IMR-90 (cell line): ENCODE data around the gene BPGM. TPM values are rescaled to one million over a fixed set of nuclear protein-coding genes. Genes with fewer than 3 reads are reported as not detected.

Experiments used
- ATAC-seq: fragments of 200-7000 bp; cut with Tn5 transposase; 2 replicates; pipeline ENCODE4 v1.9.1; 2020; ENCODE audit warnings: low read depth, mild to moderate bottlenecking, moderate library complexity
- BruUV-seq: library from RNA; stranded (reverse); fragments of 400-500 nt; replicated peaks from 2 replicates; lab custom pipeline; 2021; lab: Mats Ljungman, UMichigan
- CTCF ChIA-PET: fragments of 300-600 bp; formaldehyde crosslinking; extraction: SDS; loops from one replicate; lab custom pipeline; 2021; ENCODE audit warnings: antibody characterized with exemption; lab: Yijun Ruan, JAX
- POLR2A ChIA-PET: fragments of 300-600 bp; sonication (Branson Sonifier 250); formaldehyde crosslinking; loops from one replicate; lab custom pipeline; 2022; ENCODE audit warnings: antibody characterized with exemption; ENCODE audit not compliant: unreplicated experiment; lab: Charles Lee
- DNase-seq: peaks from one replicate; pipeline ENCODE4 v3.0.0; 2013
- H2AFZ ChIP-seq: replicated peaks from 2 replicates; pipeline ENCODE3; 2013; ENCODE audit warnings: low read length, mild to moderate bottlenecking; ENCODE audit not compliant: poor library complexity
- H2AK5ac ChIP-seq: 2 replicates; pipeline ENCODE4 v1.6.1; 2013; ENCODE audit warnings: low read depth, low read length, inconsistent platforms
- H2AK9ac ChIP-seq: replicated peaks from 2 replicates; pipeline ENCODE3; 2013; ENCODE audit warnings: mild to moderate bottlenecking, low read depth, low read length, moderate library complexity; ENCODE audit not compliant: poor library complexity
- H2BK120ac ChIP-seq: 2 replicates; pipeline ENCODE4 v1.6.1; 2013; ENCODE audit warnings: low read depth, low read length, inconsistent platforms
- H2BK15ac ChIP-seq: 3 replicates; pipeline ENCODE4 v1.6.1; 2013; ENCODE audit warnings: low read depth, low read length, inconsistent platforms
- H2BK20ac ChIP-seq: 2 replicates; pipeline ENCODE4 v1.6.1; 2013; ENCODE audit warnings: low read depth, mild to moderate bottlenecking, inconsistent platforms, low read length, moderate library complexity
- H2BK5ac ChIP-seq: 2 replicates; pipeline ENCODE4 v1.6.1; 2013; ENCODE audit warnings: mild to moderate bottlenecking, low read depth, low read length, inconsistent platforms; ENCODE audit not compliant: poor library complexity, severe bottlenecking
- H3K14ac ChIP-seq: replicated peaks from 2 replicates; pipeline ENCODE4 v1.6.1; 2013; ENCODE audit warnings: low read depth, low read length, inconsistent platforms
- H3K18ac ChIP-seq: 2 replicates; pipeline ENCODE4 v1.6.1; 2013; ENCODE audit warnings: low read depth, low read length, control low read depth
- H3K23ac ChIP-seq: 2 replicates; pipeline ENCODE4 v1.6.1; 2013; ENCODE audit warnings: low read depth, low read length, inconsistent platforms
- H3K27ac ChIP-seq: 2 replicates; pipeline ENCODE4 v1.5.1; 2013; ENCODE audit warnings: mild to moderate bottlenecking, control low read depth, low read length; ENCODE audit not compliant: insufficient read depth
- H3K27me3 ChIP-seq: 2 replicates; pipeline ENCODE4 v1.6.1; 2013; ENCODE audit warnings: low read length; ENCODE audit not compliant: control insufficient read depth, insufficient read depth
- H3K36me3 ChIP-seq: 2 replicates; pipeline ENCODE4 v1.6.1; 2013; ENCODE audit warnings: low read length, mixed read lengths; ENCODE audit not compliant: control insufficient read depth, insufficient read depth
- H3K4ac ChIP-seq: 2 replicates; pipeline ENCODE4 v1.6.1; 2013; ENCODE audit warnings: low read depth, low read length, inconsistent platforms
- H3K4me1 ChIP-seq: 2 replicates; pipeline ENCODE4 v1.6.1; 2013; ENCODE audit warnings: low read length, mixed read lengths; ENCODE audit not compliant: control insufficient read depth, insufficient read depth
- H3K4me2 ChIP-seq: 2 replicates; pipeline ENCODE4 v1.6.1; 2013; ENCODE audit warnings: low read depth, mild to moderate bottlenecking, control low read depth, low read length, moderate library complexity
- H3K4me3 ChIP-seq: 2 replicates; pipeline ENCODE4 v1.5.1; 2013; ENCODE audit warnings: low read depth, mild to moderate bottlenecking, control low read depth, low read length, moderate library complexity; ENCODE audit not compliant: insufficient read depth
- H3K56ac ChIP-seq: 2 replicates; pipeline ENCODE4 v1.6.1; 2013; ENCODE audit warnings: low read length, inconsistent platforms; ENCODE audit not compliant: insufficient read depth; ENCODE audit errors: extremely low read depth
- H3K79me1 ChIP-seq, 2 experiments: 2 replicates each; pipeline ENCODE4 v1.6.1; 2013; ENCODE audit warnings: low read length in 2 of 2, inconsistent platforms in 1 of 2, low read depth in 1 of 2
- H3K9ac ChIP-seq: 2 replicates; pipeline ENCODE4 v1.6.1; 2013; ENCODE audit warnings: low read depth, low read length, control low read depth
- H3K9me1 ChIP-seq: 2 replicates; pipeline ENCODE4 v1.6.1; 2013; ENCODE audit warnings: low read length, inconsistent platforms; ENCODE audit not compliant: insufficient read depth
- H3K9me3 ChIP-seq: 2 replicates; pipeline ENCODE4 v1.6.1; 2013; ENCODE audit warnings: low read length; ENCODE audit not compliant: control insufficient read depth, insufficient read depth
- H4K20me1 ChIP-seq: 2 replicates; pipeline ENCODE4 v1.6.1; 2013; ENCODE audit warnings: low read length, inconsistent platforms; ENCODE audit not compliant: insufficient read depth
- H4K5ac ChIP-seq: 2 replicates; pipeline ENCODE4 v1.6.1; 2013; ENCODE audit warnings: mild to moderate bottlenecking, low read depth, low read length, control low read depth
- H4K8ac ChIP-seq, 2 experiments: 2 replicates each; pipeline ENCODE4 v1.6.1; 2013; ENCODE audit warnings: low read depth in 2 of 2, low read length in 2 of 2, control low read depth in 1 of 2, inconsistent platforms in 1 of 2
- H4K91ac ChIP-seq: 2 replicates; pipeline ENCODE4 v1.6.1; 2013; ENCODE audit warnings: low read depth, low read length, inconsistent platforms; ENCODE audit not compliant: insufficient read depth
- BHLHE40 ChIP-seq: fragments of 150-350 bp; IDR thresholded peaks from 2 replicates; pipeline ENCODE4 v1.6.1; 2016; ENCODE audit warnings: mild to moderate bottlenecking, low read depth, low read length
- CHD1 ChIP-seq: IDR thresholded peaks from 2 replicates; pipeline ENCODE4 v1.6.1; 2012; ENCODE audit warnings: low read depth, low read length, improper control_type of control experiment
- FOS ChIP-seq: fragments of 150-350 bp; IDR thresholded peaks from 2 replicates; pipeline ENCODE4 v1.6.1; 2016; ENCODE audit warnings: low read depth, low read length
- MAFK ChIP-seq: IDR thresholded peaks from 2 replicates; pipeline ENCODE4 v1.6.1; 2012; ENCODE audit warnings: low read depth, low read length, improper control_type of control experiment
- MXI1 ChIP-seq: IDR thresholded peaks from 2 replicates; pipeline ENCODE4 v1.6.1; 2012; ENCODE audit warnings: low read depth, mild to moderate bottlenecking, low read length, moderate library complexity, borderline replicate concordance
- NFE2L2 ChIP-seq: fragments of 150-350 bp; IDR thresholded peaks from 2 replicates; pipeline ENCODE4 v1.6.1; 2016; ENCODE audit warnings: low read depth, mild to moderate bottlenecking, low read length
- POLR2A ChIP-seq: IDR thresholded peaks from 2 replicates; pipeline ENCODE4 v1.6.1; 2012; ENCODE audit warnings: mild to moderate bottlenecking, low read depth, low read length
- RCOR1 ChIP-seq: IDR thresholded peaks from 2 replicates; pipeline ENCODE4 v1.6.1; 2012; ENCODE audit warnings: mild to moderate bottlenecking, low read length, improper control_type of control experiment; ENCODE audit not compliant: insufficient replicate concordance
- USF2 ChIP-seq: fragments of 150-350 bp; IDR thresholded peaks from 2 replicates; pipeline ENCODE4 v1.6.1; 2017; ENCODE audit warnings: mild to moderate bottlenecking, antibody characterized with exemption, low read length, low read depth
- WGBS, 2 experiments: methylation state at CpG; one replicate each; pipeline versions ENCODE4 v1.1.5 to v1.1.7; 2013; ENCODE audit warnings: missing lambda C conversion rate in 2 of 2; ENCODE audit not compliant: insufficient read length in 1 of 2; ENCODE audit errors: extremely low coverage in 2 of 2; 5-methylcytosine and 5-hydroxymethylcytosine counted together
- dilution Hi-C: fragments of 300-500 bp; cut with HindIII; formaldehyde crosslinking; loops from one replicate; pipeline ENCODE4 v1.14.3; 2018; ENCODE audit warnings: low sequenced_read_pairs; ENCODE audit not compliant: unreplicated experiment
- in situ Hi-C: fragments of 300-500 bp; cut with MboI; formaldehyde crosslinking; loops from 3 replicates; pipeline ENCODE4 v1.14.3; 2019; ENCODE audit warnings: low sequenced_read_pairs, inconsistent platforms, mixed read lengths
- intact Hi-C: fragments of 100-400 bp; cut with micrococcal nuclease; formaldehyde crosslinking; loops from 2 replicates; pipeline ENCODE4 v1.10.0; 2022
- polyA plus RNA-seq, 3 experiments: library from polyadenylated mRNA; depleted of rRNA; stranded (reverse); fragments of >200 nt; gene quantifications; 2 replicates each; pipeline ENCODE4 v1.2.3, GENCODE V29; 2012; ENCODE audit warnings: low replicate concordance in 1 of 3
- total RNA-seq: library from RNA; depleted of rRNA; stranded (reverse); fragments of >200 nt; gene quantifications from 2 replicates; pipeline ENCODE4 v1.2.3, GENCODE V29; 2012

BPGM gene
- total and polyA plus RNA-seq, 2 of the 4 experiments (the other 2 are of a cell fraction), result 18.8 to 20.0 TPM

- Histone ChIP-seq H2BK5ac (peak overlapping the region; percentile 69), H2BK20ac (peak overlapping the region; percentile 74), H2BK15ac (peak overlapping the region; percentile 97; the same call in 1 of the 3 replicates), H3K9ac (no peak overlapping the region), H3K27ac (peak overlapping the region; percentile 47; the same call in 1 of the 2 replicates), H3K14ac (peak overlapping the region; percentile 79), H4K20me1 (no peaks in the 10 kb centered on the region), H3K4me1 (peaks cover 22% of the 10 kb centered on the region), H3K56ac (no peak overlapping the region), H3K4me3 (no peak overlapping the region), H3K79me1 (peaks cover 0 to 41% of the 10 kb centered on the region in 2 experiments; a peak in 2 of 4 replicates), H4K8ac (peak overlapping the region in 1 of 2 experiments; percentile 27; a peak in 3 of 4 replicates), H3K36me3 (no peaks in the 10 kb centered on the region), H2AK9ac (peak overlapping the region; percentile 67), H2AFZ (peak overlapping the region; percentile 73), H3K23ac (peak overlapping the region; percentile 78), H3K27me3 (no peaks in the 10 kb centered on the region), H2BK120ac (peak overlapping the region; percentile 80), H2AK5ac (peak overlapping the region; percentile 90; the same call in 1 of the 2 replicates), H3K9me3 (no peaks in the 10 kb centered on the region), H3K18ac (peak overlapping the region; percentile 92), H4K91ac (peak overlapping the region; percentile 68), H4K5ac (peak overlapping the region; percentile 14), H3K4ac (peak overlapping the region; percentile 85), H3K9me1 (peaks cover 31% of the 10 kb centered on the region), H3K4me2 (no peak overlapping the region)
- in situ Hi-C loops (no loop called here), dilution Hi-C loops (no loop called here), intact Hi-C loops (no loop called here)
- ChIA-PET POLR2A (no interaction called here), CTCF (interaction anchor here (0.5 to 2.9 kb wide), 4 partner anchors 10 to 179 kb away, joined by 3 to 7 read pairs (median 3); no protein-coding TSS in a partner anchor)
- ATAC-seq (no peak), DNase-seq (peak; percentile 48)
- 13% methylated on average over 1 of the region's 2 CpGs; no CpG with 5 or more reads in 1 of the 2 experiments for WGBS, 2 experiments
- TF ChIP-seq POLR2A (no peak), BHLHE40 (no peak), USF2 (no peak), NFE2L2 (no peak), FOS (no peak), CHD1 (no peak), MAFK (no peak), RCOR1 (no peak), MXI1 (no peak)
- BruUV-seq, result no TSS peak
Observed at GRCh38 chr7:134726581-134726980, 79.9 kb downstream of the BPGM start.
